ENCODE data around the gene FGD2. TPM values are rescaled to one million over a fixed set of nuclear protein-coding genes. Genes with fewer than 3 reads are reported as not detected.

The FGD2 gene
- total and polyA plus RNA-seq, 2 donors (not counting 1 experiment from before 2014, with no cell fraction given) = 352 to 682 TPM

DNA sequence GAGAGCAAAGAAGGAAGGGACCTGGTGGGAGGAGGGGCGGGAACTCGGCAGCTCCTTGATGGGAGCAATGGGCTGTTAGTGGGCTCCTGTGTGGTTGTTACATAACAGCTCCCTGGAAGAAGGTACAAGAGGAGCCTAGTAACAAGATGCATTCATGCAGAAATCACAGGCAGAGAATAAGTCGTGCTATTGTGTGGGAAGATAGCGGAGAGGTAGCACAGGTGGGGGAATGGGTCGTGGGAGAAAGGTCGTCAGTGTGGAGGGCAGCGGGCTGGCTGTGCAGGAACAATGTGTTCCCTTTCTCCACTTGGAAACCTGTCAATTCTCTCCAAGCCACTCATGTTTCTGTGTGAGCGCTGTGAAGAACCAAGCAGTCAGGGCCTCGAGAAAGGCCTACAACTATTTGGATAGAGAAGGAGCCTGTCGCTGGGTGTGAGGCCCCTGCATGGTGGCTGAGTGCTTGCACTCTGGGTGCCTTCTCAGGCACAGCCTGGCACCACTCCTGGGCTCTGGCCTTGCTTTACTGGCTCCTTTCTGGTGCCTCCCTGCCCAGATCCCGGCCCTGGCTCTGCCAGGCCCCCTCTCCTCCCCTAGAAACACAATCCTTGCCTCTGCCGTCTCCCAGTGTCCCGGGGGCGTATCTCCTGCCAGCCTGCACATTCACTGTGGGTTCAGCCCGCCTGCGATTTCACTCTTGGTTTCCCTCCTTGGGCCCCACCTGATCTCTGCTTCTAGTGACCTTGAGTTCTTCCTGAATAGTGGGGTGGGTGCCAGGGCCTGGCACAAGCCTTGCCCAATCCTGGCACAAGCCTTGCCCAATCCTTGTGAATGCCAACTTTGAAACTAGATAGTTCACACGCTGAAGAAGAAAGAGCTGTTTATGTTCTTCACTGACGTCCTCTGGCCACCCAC is 7.4 kb upstream of the FGD2 start:
- CTCF ChIA-PET = interaction anchor here (1.3 kb wide), 1 partner anchor 20 kb away, joined by 3 read pairs; no protein-coding TSS in a partner anchor

DNA sequence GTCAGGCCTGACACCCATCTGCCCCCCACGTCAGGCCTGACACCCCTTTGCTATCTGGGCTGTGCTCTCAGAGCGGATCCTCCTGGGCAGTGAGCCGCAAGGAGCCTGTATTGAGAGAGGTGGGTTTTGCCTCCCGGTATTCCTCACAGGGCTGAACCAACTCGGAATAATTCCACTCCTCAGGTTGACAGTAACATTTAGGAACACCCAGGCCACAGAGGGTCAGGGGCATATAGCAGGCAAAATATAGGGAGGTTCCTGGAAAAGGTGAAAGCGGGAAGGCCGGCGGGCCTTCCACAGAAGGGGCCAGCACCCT is 6.8 kb upstream of the FGD2 start:
- Histone ChIP-seq H3K4me3 (ENCODE audit: control extremely low read depth in 1 of 5, extremely low read depth in 1 of 5, insufficient read depth in 1 of 5, low read depth in 2 of 5, low read length in 4 of 5) (no peak overlapping the region), H3K4me1 (ENCODE audit: control insufficient read depth in 2 of 2, insufficient read depth in 2 of 2, low read length in 2 of 2) (peaks cover 19 to 37% of the 10 kb centered on the region in 2 donors), H3K9ac (ENCODE audit: low read length) (no peak overlapping the region), H3K36me3 (replicated peaks in 1 of 2; ENCODE audit: control extremely low read depth in 1 of 2, control insufficient read depth in 1 of 2, extremely low read depth in 1 of 2, insufficient read depth in 2 of 2, low read length in 1 of 2) (no peaks in the 10 kb centered on the region), H3K27ac (ENCODE audit: low read length in 2 of 2) (no peak overlapping the region), H4K20me1 (ENCODE audit: control insufficient read depth, insufficient read depth, low read length, poor library complexity, severe bottlenecking) (no peaks in the 10 kb centered on the region), H3K4me2 (replicated peaks; ENCODE audit: low read depth, low read length, poor library complexity, severe bottlenecking) (no peak overlapping the region), H3K27me3 (replicated peaks in 1 of 4; ENCODE audit: control extremely low read depth in 1 of 4, control insufficient read depth in 3 of 4, insufficient read depth in 4 of 4, low read length in 3 of 4) (no peaks in the 10 kb centered on the region), H3K9me3 (ENCODE audit: control extremely low read depth in 1 of 3, control insufficient read depth in 2 of 3, insufficient read depth in 1 of 3, low read length in 2 of 3) (no peaks in the 10 kb centered on the region), H3K79me2 (ENCODE audit: control insufficient read depth, insufficient read depth, low read length) (no peaks in the 10 kb centered on the region), H2AFZ (ENCODE audit: insufficient read depth, low read depth, low read length, poor library complexity, severe bottlenecking) (no peak overlapping the region)
- no peak for TF ChIP-seq EZH2 (IDR thresholded peaks at IDR 0.05; ENCODE audit: borderline replicate concordance, insufficient read depth, low read depth, low read length, poor library complexity, severe bottlenecking)
- TF ChIP-seq, protein P1, sequence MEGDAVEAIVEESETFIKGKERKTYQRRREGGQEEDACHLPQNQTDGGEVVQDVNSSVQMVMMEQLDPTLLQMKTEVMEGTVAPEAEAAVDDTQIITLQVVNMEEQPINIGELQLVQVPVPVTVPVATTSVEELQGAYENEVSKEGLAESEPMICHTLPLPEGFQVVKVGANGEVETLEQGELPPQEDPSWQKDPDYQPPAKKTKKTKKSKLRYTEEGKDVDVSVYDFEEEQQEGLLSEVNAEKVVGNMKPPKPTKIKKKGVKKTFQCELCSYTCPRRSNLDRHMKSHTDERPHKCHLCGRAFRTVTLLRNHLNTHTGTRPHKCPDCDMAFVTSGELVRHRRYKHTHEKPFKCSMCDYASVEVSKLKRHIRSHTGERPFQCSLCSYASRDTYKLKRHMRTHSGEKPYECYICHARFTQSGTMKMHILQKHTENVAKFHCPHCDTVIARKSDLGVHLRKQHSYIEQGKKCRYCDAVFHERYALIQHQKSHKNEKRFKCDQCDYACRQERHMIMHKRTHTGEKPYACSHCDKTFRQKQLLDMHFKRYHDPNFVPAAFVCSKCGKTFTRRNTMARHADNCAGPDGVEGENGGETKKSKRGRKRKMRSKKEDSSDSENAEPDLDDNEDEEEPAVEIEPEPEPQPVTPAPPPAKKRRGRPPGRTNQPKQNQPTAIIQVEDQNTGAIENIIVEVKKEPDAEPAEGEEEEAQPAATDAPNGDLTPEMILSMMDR (IDR thresholded peaks at IDR 0.05) = no peak
- no peak for ATAC-seq (ENCODE audit: low read depth)
- Mint-ChIP-seq H3K9me3 (ENCODE audit: insufficient read depth) (no peaks in the 10 kb centered on the region), H3K4me3 (no peak overlapping the region), H3K27ac (no peak overlapping the region), H3K4me1 (peaks cover 41% of the 10 kb centered on the region), H3K27me3 (no peaks in the 10 kb centered on the region)
- ChIA-PET CTCF (interaction anchor here (1.2 kb wide), 1 partner anchor 45 kb away, joined by 3 read pairs; the partner anchor contains the start of gene PI16), POLR2A (no interaction called here)
- intact Hi-C loops (cut with micrococcal nuclease) = no loop called here
- DNase-seq = no peak
- WGBS (ENCODE audit: insufficient coverage) = 97% methylated on average over 3 of the region's 8 CpGs

More for the DNA sequence above, 7.4 kb upstream of the FGD2 start:
- Histone ChIP-seq H3K9me3 (ENCODE audit: control extremely low read depth in 1 of 3, control insufficient read depth in 2 of 3, insufficient read depth in 1 of 3, low read length in 2 of 3) (no peaks in the 10 kb centered on the region), H3K4me1 (ENCODE audit: control insufficient read depth in 2 of 2, insufficient read depth in 2 of 2, low read length in 2 of 2) (peaks cover 18 to 31% of the 10 kb centered on the region in 2 donors), H3K4me2 (replicated peaks; ENCODE audit: low read depth, low read length, poor library complexity, severe bottlenecking) (no peak overlapping the region), H3K27ac (ENCODE audit: low read length in 2 of 2) (no peak overlapping the region), H4K20me1 (ENCODE audit: control insufficient read depth, insufficient read depth, low read length, poor library complexity, severe bottlenecking) (no peaks in the 10 kb centered on the region), H3K27me3 (replicated peaks in 1 of 4; ENCODE audit: control extremely low read depth in 1 of 4, control insufficient read depth in 3 of 4, insufficient read depth in 4 of 4, low read length in 3 of 4) (no peaks in the 10 kb centered on the region), H3K4me3 (ENCODE audit: control extremely low read depth in 1 of 5, extremely low read depth in 1 of 5, insufficient read depth in 1 of 5, low read depth in 2 of 5, low read length in 4 of 5) (no peak overlapping the region), H3K79me2 (ENCODE audit: control insufficient read depth, insufficient read depth, low read length) (no peaks in the 10 kb centered on the region), H2AFZ (ENCODE audit: insufficient read depth, low read depth, low read length, poor library complexity, severe bottlenecking) (no peak overlapping the region), H3K9ac (ENCODE audit: low read length) (no peak overlapping the region), H3K36me3 (replicated peaks in 1 of 2; ENCODE audit: control extremely low read depth in 1 of 2, control insufficient read depth in 1 of 2, extremely low read depth in 1 of 2, insufficient read depth in 2 of 2, low read length in 1 of 2) (no peaks in the 10 kb centered on the region)
- H3K9me3 Mint-ChIP-seq (ENCODE audit: insufficient read depth) = no peaks in the 10 kb centered on the region
- DNase-seq (no peak), ATAC-seq (ENCODE audit: low read depth) (no peak)
- intact Hi-C loops (cut with micrococcal nuclease) = no loop called here
- POLR2A ChIA-PET = no interaction called here
- H3K4me1 Mint-ChIP-seq = peaks cover 40% of the 10 kb centered on the region
- H3K4me3 Mint-ChIP-seq = no peak overlapping the region
- no peak overlapping the region for H3K27ac Mint-ChIP-seq
- 93% methylated on average over 13 of the region's 18 CpGs for WGBS (ENCODE audit: insufficient coverage)
- H3K27me3 Mint-ChIP-seq = no peaks in the 10 kb centered on the region
- no peak for TF ChIP-seq EZH2 (IDR thresholded peaks at IDR 0.05; ENCODE audit: borderline replicate concordance, insufficient read depth, low read depth, low read length, poor library complexity, severe bottlenecking)
- TF ChIP-seq, protein P1 (IDR thresholded peaks at IDR 0.05) = no peak
